Psoas muscle (tissue), 8 donors: ENCODE measurements around the gene GLRX2. TPM values are rescaled to one million over a fixed set of nuclear protein-coding genes. Genes with fewer than 3 reads are reported as not detected.

ENCODE experiments used
- ATAC-seq, 4 donors: fragments of 200-7000 bp; cut with Tn5 transposase; one replicate each; pipeline ENCODE4 v1.9.1; 2020; ENCODE audit warnings: moderate library complexity in 3 of 4, mild to moderate bottlenecking in 2 of 4
- DNase-seq, 2 donors: peaks; one replicate each; pipeline ENCODE4 v3.0.0-alpha.2; 2020
- H3K27ac ChIP-seq: fragments of 200-600 bp; one replicate; pipeline ENCODE4 v1.8.0; 2022
- H3K27me3 ChIP-seq, 3 donors: fragments of 200-600 bp in 1 of 3; one replicate each; pipeline versions ENCODE4 v1.6.1 to v1.8.0; 2013 to 2022; ENCODE audit warnings: low read length in 2 of 3, mild to moderate bottlenecking in 2 of 3, moderate library complexity in 1 of 3; ENCODE audit not compliant: insufficient read depth in 3 of 3
- H3K36me3 ChIP-seq, 2 donors: fragments of 200-600 bp in 1 of 2; one replicate each; pipeline versions ENCODE4 v1.6.1 to v1.8.0; 2013 to 2022; ENCODE audit warnings: low read depth in 1 of 2, mild to moderate bottlenecking in 1 of 2, moderate library complexity in 1 of 2; ENCODE audit not compliant: insufficient read depth in 1 of 2
- H3K4me1 ChIP-seq: fragments of 200-600 bp; one replicate; pipeline ENCODE4 v1.8.0; 2022
- H3K4me3 ChIP-seq: fragments of 200-600 bp; one replicate; pipeline ENCODE4 v1.8.0; 2022; ENCODE audit warnings: mild to moderate bottlenecking
- H3K9me3 ChIP-seq: fragments of 200-600 bp; one replicate; pipeline ENCODE4 v1.8.0; 2022
- WGBS, 3 donors: extraction: QIAGEN DNeasy Blood & Tissue Kit; methylation state at CpG; one replicate each; pipeline versions ENCODE4 v1.1.6 to v1.1.7; 2013; 5-methylcytosine and 5-hydroxymethylcytosine counted together
- intact Hi-C, 2 donors: fragments of 100-400 bp; cut with DNase I; formaldehyde crosslinking; loops; one replicate each; pipeline versions ENCODE4 v1.11.0 to v1.14.2; 2022
- long read RNA-seq, 2 donors: library from polyadenylated mRNA; unstranded; transcript quantifications; one replicate each; pipeline ENCODE4 v2.0.0, GENCODE V29; 2021
- polyA plus RNA-seq, 3 donors: library from polyadenylated mRNA; stranded (reverse); fragments of 200-250 nt; gene quantifications; one replicate each; pipeline ENCODE4 v1.2.3, GENCODE V29; 2013
- total RNA-seq, 4 donors: library from RNA; stranded (reverse); fragmentation: NEBNext Ultra II Directional in 2 of 4; extraction: Animal tissue kit (Norgen Biotek cat#: 25700) in 2 of 4; gene quantifications; one replicate each; pipeline versions ENCODE4 v1.2.1 to v1.2.4, GENCODE V29; 2021 to 2023
- TF ChIP-seq, protein P1 (sequence below): fragments of 200-600 bp; IDR thresholded peaks from one replicate; pipeline ENCODE4 v1.8.0; 2022; ENCODE audit warnings: antibody characterized with exemption
- donor health status: healthy with polysubstance abuse.
- donor health status: DM: no; HTN: no; CAD: no; lungs with moderate emphysema.
- donor health status: Bipolar disorder and iron deficiency.
- donor health status: healthy.
- donor health status: DM: yes; HTN: yes; CAD: no.
- donor health status: DM: no; HTN: no; CAD: no.
- donor health status: DM: no; HTN: no; CAD: no.
- donor health status: DM: yes; HTN: yes; CAD: no.

Gene GLRX2, protein sequence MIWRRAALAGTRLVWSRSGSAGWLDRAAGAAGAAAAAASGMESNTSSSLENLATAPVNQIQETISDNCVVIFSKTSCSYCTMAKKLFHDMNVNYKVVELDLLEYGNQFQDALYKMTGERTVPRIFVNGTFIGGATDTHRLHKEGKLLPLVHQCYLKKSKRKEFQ
- total RNA-seq (10 to 100 TPM; 41.3 to 68.1 (median 54.7) TPM), polyA plus RNA-seq (10 to 100 TPM; 48.1 to 97.9 (median 72.8) TPM)
- long read RNA-seq, donor 1, transcript GLRX2-201 (4 exons, 701 nt), result major isoform, 17 of 22 reads
- long read RNA-seq, donor 1, partial matches to known transcripts, result 3 of 22 reads
- long read RNA-seq, donor 1, other reads (novel, unspliced or antisense), result 2 of 22 reads
- long read RNA-seq, donor 2, full-length matches to known transcripts, result 40 of 44 reads
- long read RNA-seq, donor 2, partial matches to known transcripts, result 1 of 44 reads
- long read RNA-seq, donor 2, other reads (novel, unspliced or antisense), result 3 of 44 reads

DNA sequence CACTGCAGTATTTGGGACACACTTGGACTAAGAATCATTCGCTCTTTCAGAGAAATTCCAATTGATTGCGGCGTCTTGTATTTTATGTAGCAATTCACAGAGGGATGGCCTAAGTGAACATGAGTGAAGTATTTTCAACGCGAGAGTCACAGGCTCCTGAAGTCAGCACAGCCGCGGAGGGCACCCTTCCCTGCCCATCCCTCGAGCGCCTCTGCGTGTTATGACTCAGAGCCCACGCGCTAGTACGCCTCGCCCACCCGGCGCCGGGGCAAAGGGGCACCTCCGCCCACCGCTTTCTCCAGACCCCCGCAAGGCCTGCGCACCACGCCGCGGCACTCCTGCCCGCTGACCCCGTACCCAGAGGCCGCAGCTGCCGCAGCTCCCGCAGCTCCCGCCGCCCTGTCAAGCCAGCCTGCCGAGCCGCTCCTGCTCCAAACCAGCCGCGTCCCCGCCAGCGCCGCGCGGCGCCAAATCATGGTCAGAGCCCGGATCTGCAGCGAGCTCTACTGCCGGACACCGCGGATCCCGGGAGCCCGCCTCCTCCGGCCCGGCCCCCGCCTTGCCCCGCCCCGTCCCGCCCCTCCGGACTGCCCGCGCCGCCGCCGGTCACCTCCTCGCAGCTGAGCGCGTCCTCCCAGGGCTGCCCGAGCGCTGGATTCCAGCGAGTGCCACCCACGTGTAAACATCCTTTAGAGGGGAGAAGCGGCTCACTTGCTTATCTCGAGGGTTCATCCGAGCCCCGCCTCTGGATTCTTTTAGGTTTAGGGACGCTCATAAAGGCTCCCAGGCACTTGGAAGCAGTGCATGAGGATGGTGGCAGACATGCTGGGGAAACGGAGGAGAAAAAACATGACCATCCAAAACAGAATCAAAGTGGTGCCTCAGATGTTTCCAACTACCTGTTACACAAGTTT lies at the start of gene GLRX2:
GLRX2 (minus strand) TSS at position 508 of the 914 bp plus-strand sequence; CDS start at position 476, 32 bp downstream.
- no peaks in the 10 kb centered on the region for H3K9me3 ChIP-seq
- H3K27me3 ChIP-seq, result no peaks in the 10 kb centered on the region
- TF ChIP-seq, protein P1, sequence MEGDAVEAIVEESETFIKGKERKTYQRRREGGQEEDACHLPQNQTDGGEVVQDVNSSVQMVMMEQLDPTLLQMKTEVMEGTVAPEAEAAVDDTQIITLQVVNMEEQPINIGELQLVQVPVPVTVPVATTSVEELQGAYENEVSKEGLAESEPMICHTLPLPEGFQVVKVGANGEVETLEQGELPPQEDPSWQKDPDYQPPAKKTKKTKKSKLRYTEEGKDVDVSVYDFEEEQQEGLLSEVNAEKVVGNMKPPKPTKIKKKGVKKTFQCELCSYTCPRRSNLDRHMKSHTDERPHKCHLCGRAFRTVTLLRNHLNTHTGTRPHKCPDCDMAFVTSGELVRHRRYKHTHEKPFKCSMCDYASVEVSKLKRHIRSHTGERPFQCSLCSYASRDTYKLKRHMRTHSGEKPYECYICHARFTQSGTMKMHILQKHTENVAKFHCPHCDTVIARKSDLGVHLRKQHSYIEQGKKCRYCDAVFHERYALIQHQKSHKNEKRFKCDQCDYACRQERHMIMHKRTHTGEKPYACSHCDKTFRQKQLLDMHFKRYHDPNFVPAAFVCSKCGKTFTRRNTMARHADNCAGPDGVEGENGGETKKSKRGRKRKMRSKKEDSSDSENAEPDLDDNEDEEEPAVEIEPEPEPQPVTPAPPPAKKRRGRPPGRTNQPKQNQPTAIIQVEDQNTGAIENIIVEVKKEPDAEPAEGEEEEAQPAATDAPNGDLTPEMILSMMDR, result no peak
- intact Hi-C loops, result loop anchor here (1.0 to 5.0 kb wide), 4 partner anchors 16 to 46 kb away; partner anchors contain the start of genes CDC73 (in 1 of the 2), RO60 (in 1 of the 2) and UCHL5 (in 1 of the 2)
- peak within 1 kb of the TSS; percentile 93 for H3K4me3 ChIP-seq
- peak within 1 kb of the TSS; percentile 97 for H3K27ac ChIP-seq
- DNase-seq (peak; percentile 88 to 93), ATAC-seq (peak; percentile 94 to 96 (median 96))
- H3K36me3 ChIP-seq, result peaks cover 0 to 9% of the 10 kb centered on the region in 2 donors
- 0% methylated on average over 64 to 73 of the region's 73 CpGs for WGBS, 3 donors
- H3K4me1 ChIP-seq, result peaks cover 25% of the 10 kb centered on the region

DNA sequence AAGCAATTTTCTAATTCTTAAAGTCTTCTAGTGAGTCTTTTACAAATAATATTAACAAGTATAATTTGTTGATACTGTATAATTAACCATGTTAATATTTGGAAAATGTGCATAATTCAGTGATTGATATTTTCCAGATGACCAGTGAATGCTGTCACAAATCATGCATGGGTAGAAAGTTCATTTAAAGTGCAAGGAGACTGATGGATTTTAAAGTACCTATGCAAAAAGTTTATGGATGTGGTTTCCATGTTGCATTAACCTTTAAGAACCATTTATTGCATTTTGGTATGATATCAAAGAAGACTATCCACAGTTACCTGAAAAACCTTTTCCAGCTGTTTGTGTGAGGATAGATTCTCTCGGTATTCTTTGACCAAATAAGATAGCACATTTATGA lies 39.8 kb upstream of the GLRX2 start:
- intact Hi-C loops, result no loop called here
- no peak for DNase-seq
- no peak overlapping the region for H3K4me3 ChIP-seq
- H3K27me3 ChIP-seq, result no peaks in the 10 kb centered on the region
- H3K36me3 ChIP-seq, result peaks cover 4 to 64% of the 10 kb centered on the region in 2 donors
- TF ChIP-seq, protein P1, result no peak
- 66 to 82% (median 73%) methylated on average over 1 of the region's 1 CpG for WGBS, 3 donors
- H3K4me1 ChIP-seq, result no peaks in the 10 kb centered on the region
- no peak overlapping the region for H3K27ac ChIP-seq
- no peaks in the 10 kb centered on the region for H3K9me3 ChIP-seq
- no peak for ATAC-seq

DNA sequence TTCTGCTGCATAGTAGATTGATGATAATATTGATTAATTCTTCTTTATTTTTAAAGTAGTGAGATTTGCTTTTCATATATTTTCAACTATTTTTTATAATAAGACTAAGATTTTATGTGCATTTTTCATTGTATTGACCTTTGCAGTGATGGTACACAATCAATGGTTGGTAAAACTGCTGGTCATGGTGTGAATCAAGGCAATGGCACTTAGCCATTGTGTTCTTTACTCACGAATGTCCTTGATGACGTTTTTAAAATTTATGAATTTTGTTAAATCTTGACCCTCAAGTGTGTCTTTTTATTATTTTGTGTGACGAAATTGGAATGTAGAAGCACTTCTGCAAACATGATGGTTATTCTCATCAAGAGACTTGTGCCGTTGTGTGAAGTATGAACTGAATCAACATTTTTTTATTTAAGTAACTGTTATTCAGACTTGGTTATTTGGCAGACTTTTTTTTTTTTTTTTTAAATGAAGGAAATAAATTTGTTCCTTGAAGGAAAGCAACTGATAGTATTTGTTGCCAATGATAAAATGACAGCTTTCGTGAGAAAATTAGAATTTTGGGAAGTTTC lies 39.2 kb upstream of the GLRX2 start:
- 60 to 69% (median 63%) methylated on average over 5 of the region's 5 CpGs for WGBS, 3 donors
- Histone ChIP-seq H3K27me3 (no peaks in the 10 kb centered on the region), H3K36me3 (peaks cover 3 to 64% of the 10 kb centered on the region in 2 donors), H3K4me1 (no peaks in the 10 kb centered on the region), H3K9me3 (no peaks in the 10 kb centered on the region), H3K4me3 (no peak overlapping the region), H3K27ac (no peak overlapping the region)
- no peak for ATAC-seq
- intact Hi-C loops, result no loop called here
- no peak for DNase-seq
- TF ChIP-seq, protein P1, result no peak

DNA sequence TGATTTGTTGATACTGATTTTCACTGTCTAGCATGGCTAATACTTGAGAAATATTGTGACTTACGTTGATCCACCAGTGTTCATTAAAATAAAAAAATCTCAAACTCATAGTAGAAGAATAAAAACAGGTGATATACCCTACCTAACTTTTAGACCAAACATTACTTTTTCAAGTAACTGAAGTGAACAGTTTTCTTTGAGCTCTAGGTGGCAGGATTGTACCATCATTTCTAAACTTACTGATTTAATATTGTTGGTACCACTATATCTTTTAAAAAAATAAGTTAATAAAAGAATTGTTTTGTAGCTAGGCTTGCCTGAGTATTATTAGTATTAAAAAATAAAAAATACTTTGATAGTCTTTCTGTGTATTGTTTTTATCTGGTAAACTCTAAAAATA lies 38.1 kb upstream of the GLRX2 start:
- no peak for DNase-seq
- Histone ChIP-seq H3K36me3 (peaks cover 3 to 64% of the 10 kb centered on the region in 2 donors), H3K4me3 (no peak overlapping the region), H3K9me3 (no peaks in the 10 kb centered on the region), H3K27ac (no peak overlapping the region), H3K27me3 (no peaks in the 10 kb centered on the region), H3K4me1 (no peaks in the 10 kb centered on the region)
- TF ChIP-seq, protein P1, result peak; percentile 34
- intact Hi-C loops, result no loop called here
- WGBS, 3 donors, result 67 to 90% (median 72%) methylated on average over 1 of the region's 1 CpG
- no peak for ATAC-seq
